ENCODE data around the gene TRIM31. TPM values are rescaled to one million over a fixed set of nuclear protein-coding genes. Genes with fewer than 3 reads are reported as not detected.

TRIM31 gene
- polyA plus RNA-seq, 1 experiment: not detected

GRCh38 chr6:30092852-30093543 lies 19.9 kb downstream of the TRIM31 start:
- H3K27me3 ChIP-seq (ENCODE audit: control insufficient read depth, insufficient read depth, low read length): peaks cover 10% of the 10 kb centered on the region
- POLR2A ChIA-PET: no interaction called here
- no peak for DNase-seq (ENCODE audit: low read depth)
- CTCF ChIA-PET: interaction anchor here (0.9 to 3.6 kb wide), 2 partner anchors 10 to 20 kb away, joined by 3 to 21 read pairs; no protein-coding TSS in a partner anchor
- no peaks in the 10 kb centered on the region for H3K36me3 ChIP-seq (ENCODE audit: control insufficient read depth, insufficient read depth, low read length)
- no peak overlapping the region for H3K4me3 ChIP-seq (ENCODE audit: low read depth, low read length)
- TF ChIP-seq CTCF (IDR thresholded peaks at IDR 0.05; ENCODE audit: insufficient read depth, low read depth, low read length): no peak

DNA sequence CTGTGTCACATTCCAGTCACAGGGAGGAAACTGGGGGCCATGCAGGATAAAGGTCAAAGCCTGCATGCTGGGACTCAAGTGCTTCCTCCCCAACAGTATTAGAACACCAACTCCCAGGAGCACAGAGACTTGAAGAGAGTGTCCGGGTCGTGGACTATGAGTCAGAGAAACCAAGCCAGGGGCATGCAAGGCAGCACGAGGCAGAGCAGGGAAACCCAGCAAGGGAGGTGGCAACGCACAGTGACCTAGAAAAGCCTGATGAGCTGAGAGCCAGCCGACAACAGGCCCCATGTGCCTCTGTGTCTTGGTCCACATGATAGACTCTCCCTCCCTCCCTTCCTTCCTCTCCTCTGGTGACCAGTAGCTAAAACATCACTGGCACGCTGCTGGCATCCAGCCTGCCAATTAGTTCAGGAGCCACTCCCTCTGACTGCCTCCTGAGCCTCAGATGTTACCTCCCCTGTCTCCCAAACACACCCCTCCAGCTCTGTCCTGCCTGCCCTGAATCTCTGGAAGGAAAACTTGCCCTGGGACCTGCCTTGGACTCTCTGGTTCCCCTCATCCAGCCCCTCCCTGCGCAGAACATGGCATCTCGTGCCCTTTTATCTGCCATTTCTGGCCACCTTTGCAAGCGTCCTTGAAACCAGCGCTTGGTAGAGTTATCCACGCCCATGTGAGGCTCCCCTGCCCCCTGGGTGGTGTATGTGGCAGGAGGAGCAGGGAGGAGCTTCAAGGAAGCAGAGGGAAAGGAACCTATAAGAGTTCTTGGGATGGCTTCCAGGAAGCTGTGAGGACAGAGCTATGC lies 21.1 kb downstream of the TRIM31 start:
- DNase-seq (ENCODE audit: low read depth): peak; percentile 39
- peaks cover 9% of the 10 kb centered on the region for H3K27me3 ChIP-seq (ENCODE audit: control insufficient read depth, insufficient read depth, low read length)
- POLR2A ChIA-PET: no interaction called here
- no peaks in the 10 kb centered on the region for H3K36me3 ChIP-seq (ENCODE audit: control insufficient read depth, insufficient read depth, low read length)
- CTCF ChIA-PET: interaction anchor here (0.7 to 3.6 kb wide), 2 partner anchors 11 kb away, joined by 3 to 21 read pairs; no protein-coding TSS in a partner anchor
- TF ChIP-seq CTCF (IDR thresholded peaks at IDR 0.05; ENCODE audit: insufficient read depth, low read depth, low read length): no peak
- no peak overlapping the region for H3K4me3 ChIP-seq (ENCODE audit: low read depth, low read length)

DNA sequence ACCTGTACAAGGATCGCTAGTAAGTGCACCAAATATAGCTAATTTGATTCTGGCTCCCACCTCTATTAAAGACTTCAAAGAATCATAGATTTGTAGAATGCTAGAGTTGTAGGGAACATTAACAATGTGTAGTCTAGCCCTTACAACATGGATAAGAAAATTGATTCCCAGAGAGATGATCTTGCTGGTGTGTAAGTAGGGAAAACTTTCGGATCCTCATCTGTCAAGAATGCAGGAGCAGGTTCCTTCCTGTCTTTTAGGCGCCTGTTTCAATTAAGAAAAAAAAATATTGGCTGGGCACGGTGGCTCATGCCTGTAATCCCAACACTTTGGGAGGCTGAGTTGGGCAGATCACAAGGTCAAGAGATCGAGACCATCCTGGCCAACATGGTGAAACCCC lies 25.0 kb downstream of the TRIM31 start:
- H3K27me3 ChIP-seq (ENCODE audit: control insufficient read depth, insufficient read depth, low read length): peaks cover 2% of the 10 kb centered on the region; the same call in 1 of the 2 replicates
- H3K4me3 ChIP-seq (ENCODE audit: low read depth, low read length): no peak overlapping the region
- ChIA-PET POLR2A (no interaction called here), CTCF (interaction anchor here (0.8 to 1.3 kb wide), 4 partner anchors 14 to 44 kb away, joined by 3 to 5 read pairs (median 4); no protein-coding TSS in a partner anchor)
- TF ChIP-seq CTCF (IDR thresholded peaks at IDR 0.05; ENCODE audit: insufficient read depth, low read depth, low read length): no peak
- H3K36me3 ChIP-seq (ENCODE audit: control insufficient read depth, insufficient read depth, low read length): no peaks in the 10 kb centered on the region
- DNase-seq (ENCODE audit: low read depth): no peak

DNA sequence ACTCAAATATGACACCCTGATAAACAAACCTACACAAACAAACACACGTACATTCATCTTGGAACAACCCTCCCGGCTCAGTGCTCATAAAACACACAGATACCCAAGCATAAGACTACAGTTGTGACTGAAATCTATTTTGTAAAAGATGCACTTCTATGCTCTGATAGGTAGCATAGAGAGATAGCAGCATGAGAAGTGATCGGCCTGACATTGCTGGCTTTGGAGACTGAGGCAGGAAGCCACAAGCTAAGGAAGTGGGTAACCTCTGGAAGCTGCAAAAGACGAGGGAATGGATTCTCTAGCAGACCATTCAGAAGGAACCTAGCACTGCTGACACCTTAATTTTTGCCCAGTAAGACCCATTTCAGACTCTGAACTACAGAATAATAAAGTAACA lies 35.7 kb downstream of the TRIM31 start:
- TF ChIP-seq CTCF (IDR thresholded peaks at IDR 0.05; ENCODE audit: insufficient read depth, low read depth, low read length): no peak

More for the DNA sequence above, 35.7 kb downstream of the TRIM31 start:
- DNase-seq (ENCODE audit: low read depth): no peak
- Histone ChIP-seq H3K36me3 (ENCODE audit: control insufficient read depth, insufficient read depth, low read length) (no peaks in the 10 kb centered on the region), H3K4me3 (ENCODE audit: low read depth, low read length) (no peak overlapping the region), H3K27me3 (ENCODE audit: control insufficient read depth, insufficient read depth, low read length) (peaks cover 46% of the 10 kb centered on the region)
- ChIA-PET CTCF (no interaction called here), POLR2A (no interaction called here)

All from BJ (cell line).